ENCODE results near the gene ETHE1. TPM values are rescaled to one million over a fixed set of nuclear protein-coding genes. Genes with fewer than 3 reads are reported as not detected.

ETHE1 gene
- total and polyA plus RNA-seq, 4 donors, result 30.4 to 45.1 (median 34.5) TPM

- no peaks in the 10 kb centered on the region for H3K36me3 ChIP-seq (ENCODE audit: control insufficient read depth in 4 of 4, insufficient read depth in 3 of 4, low read depth in 1 of 4, low read length in 3 of 4)
- H3K27me3 ChIP-seq (ENCODE audit: control insufficient read depth in 4 of 4, insufficient read depth in 4 of 4, low read length in 3 of 4), result no peaks in the 10 kb centered on the region
- H3K27ac ChIP-seq (ENCODE audit: low read depth in 1 of 2, low read length in 2 of 2), result no peak overlapping the region
- no peak overlapping the region for H3K9ac ChIP-seq (ENCODE audit: low read depth in 1 of 2, low read length in 2 of 2)
- 94% methylated on average over 12 of the region's 12 CpGs for WGBS
- TF ChIP-seq JUND (IDR thresholded peaks at IDR 0.05), result no peak
- H3K9me3 ChIP-seq (ENCODE audit: control insufficient read depth in 4 of 4, low read length in 3 of 4), result no peaks in the 10 kb centered on the region
- no peak for DNase-seq (ENCODE audit: low spot score)
- H3K4me3 ChIP-seq (ENCODE audit: low read depth in 1 of 3, low read length in 3 of 3), result no peak overlapping the region
- H3K4me1 ChIP-seq (ENCODE audit: control insufficient read depth in 4 of 4, insufficient read depth in 4 of 4, low read length in 3 of 4), result peaks cover 0 to 12% (median 7%) of the 10 kb centered on the region in 4 donors
Measured at GRCh38 chr19:43461303-43461702, 65.7 kb downstream of the ETHE1 start.

- Histone ChIP-seq H3K9me3 (ENCODE audit: control insufficient read depth in 4 of 4, low read length in 3 of 4) (no peaks in the 10 kb centered on the region), H3K4me1 (ENCODE audit: control insufficient read depth in 4 of 4, insufficient read depth in 4 of 4, low read length in 3 of 4) (peaks cover 2 to 15% (median 10%) of the 10 kb centered on the region in 4 donors), H3K9ac (ENCODE audit: low read depth in 1 of 2, low read length in 2 of 2) (no peak overlapping the region), H3K4me3 (ENCODE audit: low read depth in 1 of 3, low read length in 3 of 3) (no peak overlapping the region), H3K27ac (ENCODE audit: low read depth in 1 of 2, low read length in 2 of 2) (no peak overlapping the region), H3K27me3 (ENCODE audit: control insufficient read depth in 4 of 4, insufficient read depth in 4 of 4, low read length in 3 of 4) (no peaks in the 10 kb centered on the region), H3K36me3 (ENCODE audit: control insufficient read depth in 4 of 4, insufficient read depth in 3 of 4, low read depth in 1 of 4, low read length in 3 of 4) (no peaks in the 10 kb centered on the region)
- 85% methylated on average over 16 of the region's 16 CpGs for WGBS
- TF ChIP-seq FOXA2 (IDR thresholded peaks at IDR 0.05), result no peak
- TF ChIP-seq RAD21 (IDR thresholded peaks at IDR 0.05), result no peak
- TF ChIP-seq SP1 (IDR thresholded peaks at IDR 0.05), result no peak
- no peak for TF ChIP-seq RXRA (IDR thresholded peaks at IDR 0.05)
- no peak for TF ChIP-seq MAX (IDR thresholded peaks at IDR 0.05)
- TF ChIP-seq GABPA (IDR thresholded peaks at IDR 0.05 in 1 of 2, conservative IDR thresholded peaks at IDR 0.05 in 1 of 2), result no peak
- no peak for TF ChIP-seq HNF4G (IDR thresholded peaks at IDR 0.05)
- TF ChIP-seq ATF3 (IDR thresholded peaks at IDR 0.05), result no peak
- DNase-seq (ENCODE audit: low spot score), result no peak
Measured at GRCh38 chr19:43460362-43461016, 66.5 kb downstream of the ETHE1 start.

- no peak overlapping the region for H3K27ac ChIP-seq (ENCODE audit: low read depth in 1 of 2, low read length in 2 of 2)
- no peak overlapping the region for H3K4me3 ChIP-seq (ENCODE audit: low read depth in 1 of 3, low read length in 3 of 3)
- peaks cover 2 to 9% (median 6%) of the 10 kb centered on the region in 4 donors for H3K4me1 ChIP-seq (ENCODE audit: control insufficient read depth in 4 of 4, insufficient read depth in 4 of 4, low read length in 3 of 4)
- H3K36me3 ChIP-seq (ENCODE audit: control insufficient read depth in 4 of 4, insufficient read depth in 3 of 4, low read depth in 1 of 4, low read length in 3 of 4), result no peaks in the 10 kb centered on the region
- no peaks in the 10 kb centered on the region for H3K9me3 ChIP-seq (ENCODE audit: control insufficient read depth in 4 of 4, low read length in 3 of 4)
- DNase-seq (ENCODE audit: low spot score), result no peak
- no peak overlapping the region for H3K9ac ChIP-seq (ENCODE audit: low read depth in 1 of 2, low read length in 2 of 2)
- no peaks in the 10 kb centered on the region for H3K27me3 ChIP-seq (ENCODE audit: control insufficient read depth in 4 of 4, insufficient read depth in 4 of 4, low read length in 3 of 4)
- 89% methylated on average over 4 of the region's 4 CpGs for WGBS
- no peak for TF ChIP-seq YY1 (IDR thresholded peaks at IDR 0.05)
- no peak for TF ChIP-seq SP1 (IDR thresholded peaks at IDR 0.05)
- no peak for TF ChIP-seq NR2F2 (IDR thresholded peaks at IDR 0.05)
- TF ChIP-seq RAD21 (IDR thresholded peaks at IDR 0.05), result no peak
- TF ChIP-seq REST (IDR thresholded peaks at IDR 0.05), result no peak
- no peak for TF ChIP-seq FOXA2 (IDR thresholded peaks at IDR 0.05)
- TF ChIP-seq FOXA1 (IDR thresholded peaks at IDR 0.05), result no peak
- TF ChIP-seq EGR1 (IDR thresholded peaks at IDR 0.05; ENCODE audit: low read depth in 2 of 2), result no peak
- no peak for TF ChIP-seq HNF4G (IDR thresholded peaks at IDR 0.05)
- no peak for TF ChIP-seq ATF3 (IDR thresholded peaks at IDR 0.05)
- no peak for TF ChIP-seq MAX (IDR thresholded peaks at IDR 0.05)
Measured at GRCh38 chr19:43457809-43458208, 69.2 kb downstream of the ETHE1 start.

Other genes starting within 250 kb of the ETHE1 start
- 10 to 100 TPM in 1 of 2 donors, 1 to 10 TPM in 1; 8.2 to 33.4 TPM for gene CD177, start 173.5 kb downstream of the ETHE1 start, total RNA-seq
- under 1 TPM; 0.38 to 0.68 TPM for gene CD177, start 173.5 kb downstream of the ETHE1 start, polyA plus RNA-seq
- gene TEX101, start 112.3 kb downstream of the ETHE1 start, total RNA-seq, result not detected
- gene TEX101, start 112.3 kb downstream of the ETHE1 start, polyA plus RNA-seq, result not detected
- gene LYPD3, start 61.6 kb downstream of the ETHE1 start, total RNA-seq, result under 1 TPM; 0.08 to 0.09 TPM
- gene LYPD3, start 61.6 kb downstream of the ETHE1 start, polyA plus RNA-seq, result under 1 TPM; 0.26 to 0.38 TPM
- 10 to 100 TPM; 10.6 to 18.2 TPM for gene PHLDB3, start 22.5 kb downstream of the ETHE1 start, total RNA-seq
- 10 to 100 TPM; 10.7 to 12.7 TPM for gene PHLDB3, start 22.5 kb downstream of the ETHE1 start, polyA plus RNA-seq
- under 1 TPM; 0.08 to 0.09 TPM for gene ZNF575, start 6.0 kb upstream of the ETHE1 start, total RNA-seq
- gene ZNF575, start 6.0 kb upstream of the ETHE1 start, polyA plus RNA-seq, result 1 to 10 TPM in 1 of 2 donors, under 1 TPM in 1; 0.88 to 1.0 TPM
- gene XRCC1, start 48.3 kb upstream of the ETHE1 start, total RNA-seq, result 1 to 10 TPM; 3.6 to 9.8 TPM
- gene XRCC1, start 48.3 kb upstream of the ETHE1 start, polyA plus RNA-seq, result 1 to 10 TPM; 4.5 to 5.2 TPM
- gene PINLYP, start 48.6 kb upstream of the ETHE1 start, total RNA-seq, result 1 to 10 TPM in 1 of 2 donors, under 1 TPM in 1; 0.42 to 4.3 TPM
- gene PINLYP, start 48.6 kb upstream of the ETHE1 start, polyA plus RNA-seq, result under 1 TPM; 0.50 to 0.64 TPM
- 10 to 100 TPM in 1 of 2 donors, 1 to 10 TPM in 1; 6.4 to 15.5 TPM for gene IRGQ, start 68.9 kb upstream of the ETHE1 start, total RNA-seq
- 1 to 10 TPM; 2.8 to 4.0 TPM for gene IRGQ, start 68.9 kb upstream of the ETHE1 start, polyA plus RNA-seq
- 1 to 10 TPM; 6.9 to 7.1 TPM for gene ZNF576, start 69.4 kb upstream of the ETHE1 start, total RNA-seq
- 10 to 100 TPM; 14.7 to 14.9 TPM for gene ZNF576, start 69.4 kb upstream of the ETHE1 start, polyA plus RNA-seq
- under 1 TPM; 0.08 to 0.09 TPM for gene SRRM5, start 84.9 kb upstream of the ETHE1 start, total RNA-seq
- gene SRRM5, start 84.9 kb upstream of the ETHE1 start, polyA plus RNA-seq, result under 1 TPM; 0.07 to 0.09 TPM
- gene ZNF428, start 92.4 kb upstream of the ETHE1 start, total RNA-seq, result 10 to 100 TPM in 1 of 2 donors, 1 to 10 TPM in 1; 9.7 to 22.1 TPM
- 10 to 100 TPM in 1 of 2 donors, 1 to 10 TPM in 1; 6.5 to 19.1 TPM for gene ZNF428, start 92.4 kb upstream of the ETHE1 start, polyA plus RNA-seq
- 1 to 10 TPM; 2.8 to 3.7 TPM for gene CADM4, start 112.6 kb upstream of the ETHE1 start, total RNA-seq
- 1 to 10 TPM in 1 of 2 donors, under 1 TPM in 1; 0.47 to 4.9 TPM for gene CADM4, start 112.6 kb upstream of the ETHE1 start, polyA plus RNA-seq
- 1 to 10 TPM; 2.8 to 3.7 TPM for gene PLAUR, start 143.0 kb upstream of the ETHE1 start, total RNA-seq
- gene PLAUR, start 143.0 kb upstream of the ETHE1 start, polyA plus RNA-seq, result 1 to 10 TPM; 1.1 to 1.9 TPM
- not detected for gene IRGC, start 188.9 kb upstream of the ETHE1 start, total RNA-seq
- not detected for gene IRGC, start 188.9 kb upstream of the ETHE1 start, polyA plus RNA-seq
- gene SMG9, start 227.8 kb upstream of the ETHE1 start, total RNA-seq, result 1 to 10 TPM; 5.5 to 6.2 TPM
- 1 to 10 TPM; 5.4 to 8.9 TPM for gene SMG9, start 227.8 kb upstream of the ETHE1 start, polyA plus RNA-seq

All from liver (tissue), 9 donors.